Endothelial cell of hepatic sinusoid (primary cell): ENCODE measurements around the gene EGFL8.

Experiments used
- in situ Hi-C: cut with HindIII; loops from 2 replicates; pipeline ENCODE4 v1.10.0; 2017; ENCODE audit warnings: low sequenced_read_pairs

Gene EGFL8

GRCh38 chr6:32216998-32217397 is 52.6 kb downstream of the EGFL8 start:
- in situ Hi-C loops: no loop called here
